ENCODE measurements around the gene MAPK11. TPM values are rescaled to one million over a fixed set of nuclear protein-coding genes. Genes with fewer than 3 reads are reported as not detected.

Gene MAPK11
- total and polyA plus RNA-seq, 7 donors = 0.23 to 7.3 (median 2.9) TPM

DNA sequence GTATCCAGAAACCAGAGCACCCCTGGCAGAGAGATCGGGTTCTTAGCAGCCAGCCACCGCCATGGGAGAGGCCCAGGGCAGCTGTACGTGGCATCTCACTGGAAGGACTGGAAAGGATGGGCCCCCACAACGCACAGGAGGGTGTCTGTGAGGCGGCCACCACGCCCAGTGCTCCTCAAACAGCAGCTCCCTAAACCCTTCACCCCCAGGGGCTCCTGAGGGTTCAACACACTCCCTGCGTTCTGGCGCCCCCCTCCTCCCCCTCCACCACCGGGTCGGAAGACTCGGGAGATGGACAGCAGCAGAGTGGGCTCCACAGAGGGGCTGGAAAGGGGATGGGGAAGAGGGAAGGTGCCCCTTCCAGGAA is 9.8 kb downstream of the MAPK11 start:
- no peak for DNase-seq

GRCh38 chr22:50259302-50259701 is 10.9 kb downstream of the MAPK11 start:
- H3K9me3 ChIP-seq = no peaks in the 10 kb centered on the region
- DNase-seq = no peak
- peaks cover 0 to 20% (median 18%) of the 10 kb centered on the region in 4 donors for H3K4me1 ChIP-seq
- TF ChIP-seq POLR2AphosphoS5 (IDR thresholded peaks at IDR 0.05) (no peak), POLR2A (IDR thresholded peaks at IDR 0.05) (no peak), EP300 (IDR thresholded peaks at IDR 0.05) (no peak)
- TF ChIP-seq, protein P1, sequence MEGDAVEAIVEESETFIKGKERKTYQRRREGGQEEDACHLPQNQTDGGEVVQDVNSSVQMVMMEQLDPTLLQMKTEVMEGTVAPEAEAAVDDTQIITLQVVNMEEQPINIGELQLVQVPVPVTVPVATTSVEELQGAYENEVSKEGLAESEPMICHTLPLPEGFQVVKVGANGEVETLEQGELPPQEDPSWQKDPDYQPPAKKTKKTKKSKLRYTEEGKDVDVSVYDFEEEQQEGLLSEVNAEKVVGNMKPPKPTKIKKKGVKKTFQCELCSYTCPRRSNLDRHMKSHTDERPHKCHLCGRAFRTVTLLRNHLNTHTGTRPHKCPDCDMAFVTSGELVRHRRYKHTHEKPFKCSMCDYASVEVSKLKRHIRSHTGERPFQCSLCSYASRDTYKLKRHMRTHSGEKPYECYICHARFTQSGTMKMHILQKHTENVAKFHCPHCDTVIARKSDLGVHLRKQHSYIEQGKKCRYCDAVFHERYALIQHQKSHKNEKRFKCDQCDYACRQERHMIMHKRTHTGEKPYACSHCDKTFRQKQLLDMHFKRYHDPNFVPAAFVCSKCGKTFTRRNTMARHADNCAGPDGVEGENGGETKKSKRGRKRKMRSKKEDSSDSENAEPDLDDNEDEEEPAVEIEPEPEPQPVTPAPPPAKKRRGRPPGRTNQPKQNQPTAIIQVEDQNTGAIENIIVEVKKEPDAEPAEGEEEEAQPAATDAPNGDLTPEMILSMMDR (IDR thresholded peaks at IDR 0.05) = no peak
- WGBS, 2 donors = 82 to 94% methylated on average over 15 of the region's 15 CpGs
- no peak overlapping the region for H3K27ac ChIP-seq
- peaks cover 17 to 74% (median 46%) of the 10 kb centered on the region in 3 donors for H3K27me3 ChIP-seq
- no peak overlapping the region for H3K4me3 ChIP-seq
- intact Hi-C loops (cut with DNase I) = no loop called here
- no peaks in the 10 kb centered on the region for H3K36me3 ChIP-seq

More for the DNA sequence above, 9.8 kb downstream of the MAPK11 start:
- peaks cover 17 to 74% (median 46%) of the 10 kb centered on the region in 3 donors for H3K27me3 ChIP-seq
- 11 to 31% methylated on average over 11 of the region's 11 CpGs for WGBS, 2 donors
- peaks cover 0 to 20% (median 18%) of the 10 kb centered on the region in 4 donors for H3K4me1 ChIP-seq
- no peaks in the 10 kb centered on the region for H3K36me3 ChIP-seq
- intact Hi-C loops (cut with DNase I) = no loop called here
- no peaks in the 10 kb centered on the region for H3K9me3 ChIP-seq
- TF ChIP-seq, protein P1 (IDR thresholded peaks at IDR 0.05) = no peak
- TF ChIP-seq POLR2A (IDR thresholded peaks at IDR 0.05) (no peak), EP300 (IDR thresholded peaks at IDR 0.05) (no peak), POLR2AphosphoS5 (IDR thresholded peaks at IDR 0.05) (no peak)
- H3K4me3 ChIP-seq = peak overlapping the region in 3 of 4 donors; percentile 38 to 53 (median 50)
- peak overlapping the region in 2 of 4 donors; percentile 39 to 52 for H3K27ac ChIP-seq

GRCh38 chr22:50258361-50259292 is 11.6 kb downstream of the MAPK11 start:
- TF ChIP-seq POLR2AphosphoS5 (IDR thresholded peaks at IDR 0.05) = no peak
- TF ChIP-seq POLR2A (IDR thresholded peaks at IDR 0.05) = no peak
- TF ChIP-seq EP300 (IDR thresholded peaks at IDR 0.05) = no peak
- TF ChIP-seq, protein P1 (IDR thresholded peaks at IDR 0.05) = no peak
- WGBS, 2 donors = 56 to 87% methylated on average over 24 of the region's 24 CpGs
- peaks cover 17 to 70% (median 45%) of the 10 kb centered on the region in 3 donors for H3K27me3 ChIP-seq
- H3K36me3 ChIP-seq = no peaks in the 10 kb centered on the region
- DNase-seq = no peak
- peaks cover 0 to 20% (median 18%) of the 10 kb centered on the region in 4 donors for H3K4me1 ChIP-seq
- H3K9me3 ChIP-seq = no peaks in the 10 kb centered on the region
- H3K4me3 ChIP-seq = no peak overlapping the region
- intact Hi-C loops (cut with DNase I) = no loop called here
- no peak overlapping the region for H3K27ac ChIP-seq

DNA sequence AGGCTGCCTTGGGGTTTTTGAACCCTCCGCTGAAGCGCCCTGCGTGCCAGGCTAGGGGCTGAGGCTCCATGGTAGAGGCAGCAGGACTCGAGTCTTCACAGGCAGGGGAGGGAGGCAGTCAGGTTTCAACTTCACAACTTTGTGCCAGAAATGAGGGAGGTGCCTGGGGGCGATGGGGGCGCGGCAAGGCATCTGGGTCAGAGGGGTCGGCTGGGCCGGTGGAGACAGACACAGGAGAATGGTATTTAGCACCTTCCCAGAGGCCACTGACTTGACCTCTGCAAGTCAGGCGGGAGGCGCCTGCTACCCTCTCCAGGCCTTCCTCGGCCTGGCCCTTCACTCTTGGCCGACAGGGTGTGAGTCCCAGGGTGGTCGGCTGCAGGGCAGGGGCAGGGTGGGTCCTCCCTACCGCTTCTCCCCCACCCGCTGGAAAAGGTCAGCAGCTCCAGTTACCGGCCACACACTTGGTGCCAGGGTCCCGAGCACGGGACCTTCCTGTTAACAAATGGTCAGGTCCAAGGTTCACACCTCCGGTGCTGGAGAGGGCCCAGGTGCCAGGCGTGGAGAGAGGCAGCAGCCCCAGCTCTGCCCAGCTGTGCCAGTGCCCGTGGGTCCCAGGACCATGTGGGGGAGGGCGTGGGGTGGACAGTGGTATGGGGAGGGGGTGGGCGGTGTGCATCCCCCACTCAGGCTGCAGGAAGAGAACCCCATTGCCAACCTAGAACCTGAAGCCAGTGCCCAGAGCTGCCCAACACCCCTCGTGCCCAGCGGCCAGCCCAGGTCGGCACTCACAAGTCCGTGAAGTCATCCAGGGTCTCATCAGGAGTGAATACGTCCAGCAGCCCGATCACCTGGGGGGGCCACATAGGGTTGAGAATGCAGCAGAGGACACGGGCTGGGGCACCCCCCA is 12.5 kb downstream of the MAPK11 start:
- H3K9me3 ChIP-seq = no peaks in the 10 kb centered on the region
- TF ChIP-seq, protein P1 (IDR thresholded peaks at IDR 0.05) = no peak
- TF ChIP-seq POLR2A (IDR thresholded peaks at IDR 0.05) (no peak), EP300 (IDR thresholded peaks at IDR 0.05) (no peak), POLR2AphosphoS5 (IDR thresholded peaks at IDR 0.05) (no peak)
- WGBS, 2 donors = 35 to 77% methylated on average over 31 of the region's 31 CpGs
- peaks cover 0 to 20% (median 18%) of the 10 kb centered on the region in 4 donors for H3K4me1 ChIP-seq
- no peaks in the 10 kb centered on the region for H3K36me3 ChIP-seq
- H3K27me3 ChIP-seq = peaks cover 12 to 61% (median 36%) of the 10 kb centered on the region in 3 donors
- DNase-seq = no peak
- H3K27ac ChIP-seq = no peak overlapping the region
- intact Hi-C loops (cut with DNase I) = no loop called here
- H3K4me3 ChIP-seq = no peak overlapping the region

Measured in sigmoid colon (tissue), 7 donors.